A549 (cell line): Measurements from ENCODE around the gene MYORG. TPM values are rescaled to one million over a fixed set of nuclear protein-coding genes. Genes with fewer than 3 reads are reported as not detected.

Experiments used
- ATAC-seq, 2 experiments: fragments of 200-7000 bp in 1 of 2; fragments of >200 bp in 1 of 2; cut with Nextera tagmentation in 1 of 2; cut with Tn5 transposase in 1 of 2; 3 replicates each; pipeline versions ENCODE4 v1.8.0 to v1.9.1; 2018 to 2020; ENCODE audit warnings: mild to moderate bottlenecking in 1 of 2, moderate library complexity in 1 of 2
- CTCF ChIA-PET: fragments of 300-600 bp; sonication (Branson Sonifier 250); formaldehyde crosslinking; extraction: SDS; loops from one replicate; lab custom pipeline; 2021; ENCODE audit warnings: antibody characterized with exemption, inconsistent platforms; lab: Yijun Ruan, JAX
- POLR2A ChIA-PET: fragments of 350-600 bp; formaldehyde crosslinking; extraction: SDS; loops from one replicate; lab custom pipeline; 2021; ENCODE audit warnings: antibody characterized with exemption, inconsistent platforms; lab: Yijun Ruan, JAX
- DNase-seq, 2 experiments: peaks; one replicate each; pipeline versions ENCODE4 v3.0.0 to v3.0.0-alpha.2; 2011 to 2016; ENCODE audit warnings: low read depth in 1 of 2, low spot score in 1 of 2
- FAIRE-seq: peaks from 2 replicates; lab custom pipeline; 2011; peaks lifted over from hg19 to GRCh38; lab: Jason Lieb, UNC
- H3K27ac ChIP-seq, 2 experiments: fragments of >200 bp; sonication (Bioruptor Twin); formaldehyde crosslinking; 3 replicates each; pipeline ENCODE4 v1.5.1; 2016 to 2017
- H3K4me1 ChIP-seq: fragments of >200 bp; sonication (Bioruptor Twin); formaldehyde crosslinking; 3 replicates; pipeline ENCODE4 v1.6.1; 2016
- H3K4me2 ChIP-seq: fragments of >200 bp; sonication (Bioruptor Twin); formaldehyde crosslinking; 3 replicates; pipeline ENCODE4 v1.6.1; 2016
- H3K4me3 ChIP-seq: fragments of >200 bp; sonication (Bioruptor Twin); formaldehyde crosslinking; 3 replicates; pipeline ENCODE4 v1.5.1; 2016
- H3K9me3 ChIP-seq: fragments of >200 bp; sonication (Bioruptor Twin); formaldehyde crosslinking; 3 replicates; pipeline ENCODE4 v1.6.1; 2016
- CBX2 ChIP-seq: fragments of 200-600 bp; sonication (generic); IDR thresholded peaks from 2 replicates; pipeline ENCODE4 v1.6.1; 2016; ENCODE audit warnings: low read depth, mild to moderate bottlenecking, borderline replicate concordance
- CTCF ChIP-seq: fragments of >200 bp; sonication (Bioruptor Twin); formaldehyde crosslinking; IDR thresholded peaks from 3 replicates; pipeline ENCODE4 v1.5.1; 2016
- EHMT2 ChIP-seq: fragments of 200-600 bp; sonication (generic); IDR thresholded peaks from 2 replicates; pipeline ENCODE4 v1.6.1; 2016; ENCODE audit warnings: antibody characterized with exemption, low read depth, mild to moderate bottlenecking, moderate library complexity
- EP300 ChIP-seq, 2 experiments: fragments of >200 bp; sonication (Bioruptor Twin); formaldehyde crosslinking; IDR thresholded peaks; 2 replicates in 1 of 2; 3 replicates in 1 of 2; pipeline ENCODE4 v1.6.1; 2016 to 2017
- FOSB ChIP-seq: fragments of 250-450 bp; sonication (Bioruptor Pico); IDR thresholded peaks from 2 replicates; pipeline ENCODE4 v1.5.0; 2020; ENCODE audit warnings: mild to moderate bottlenecking, moderate library complexity
- FOXS1 ChIP-seq: fragments of 250-450 bp; sonication (Bioruptor Pico); IDR thresholded peaks from 2 replicates; pipeline ENCODE4 v1.5.0; 2020; ENCODE audit warnings: mild to moderate bottlenecking, moderate library complexity
- GATA3 ChIP-seq: IDR thresholded peaks from 2 replicates; pipeline ENCODE4 v1.6.1; 2012; ENCODE audit warnings: borderline replicate concordance
- HEYL ChIP-seq: fragments of 250-450 bp; sonication (Bioruptor Pico); IDR thresholded peaks from 2 replicates; pipeline ENCODE4 v1.8.0; 2021; ENCODE audit warnings: mild to moderate bottlenecking, moderate library complexity
- HOXB5 ChIP-seq: fragments of 250-450 bp; sonication (Bioruptor Pico); IDR thresholded peaks from 2 replicates; pipeline ENCODE4 v1.5.0; 2020; ENCODE audit warnings: mild to moderate bottlenecking, moderate library complexity
- KDM1A ChIP-seq: fragments of 200-600 bp; sonication (generic); IDR thresholded peaks from 2 replicates; pipeline ENCODE4 v1.6.1; 2016; ENCODE audit warnings: low read depth, mild to moderate bottlenecking
- MYC ChIP-seq: IDR thresholded peaks from 2 replicates; pipeline ENCODE4 v1.6.1; 2012; ENCODE audit warnings: mild to moderate bottlenecking, inconsistent platforms, low read length, improper control_type of control experiment, borderline replicate concordance
- NFE2L2 ChIP-seq: fragments of 150-350 bp; conservative IDR thresholded peaks from 2 replicates; pipeline ENCODE4 v1.6.1; 2014; ENCODE audit warnings: low read length
- NR3C1 ChIP-seq: fragments of >200 bp; sonication (Bioruptor Twin); formaldehyde crosslinking; IDR thresholded peaks from 3 replicates; pipeline ENCODE4 v1.6.1; 2017
- PBX3 ChIP-seq: IDR thresholded peaks from 2 replicates; pipeline ENCODE4 v1.6.1; 2012
- RAD21 ChIP-seq, 2 experiments: fragments of >200 bp in 1 of 2; sonication (Bioruptor Twin) in 1 of 2; formaldehyde crosslinking in 1 of 2; IDR thresholded peaks in 1 of 2; conservative IDR thresholded peaks in 1 of 2; 2 replicates in 1 of 2; 3 replicates in 1 of 2; pipeline ENCODE4 v1.6.1; 2012 to 2018; ENCODE audit warnings: inconsistent platforms in 1 of 2
- RCOR1 ChIP-seq: fragments of 150-350 bp; IDR thresholded peaks from 2 replicates; pipeline ENCODE4 v1.6.1; 2014; ENCODE audit warnings: antibody characterized with exemption, low read length, low read depth
- RFX5 ChIP-seq: fragments of 450-650 bp; IDR thresholded peaks from 2 replicates; pipeline ENCODE4 v1.7.1; 2014; ENCODE audit warnings: antibody characterized with exemption, mild to moderate bottlenecking, moderate library complexity
- RNF2 ChIP-seq: fragments of 200-600 bp; sonication (generic); IDR thresholded peaks from 2 replicates; pipeline ENCODE4 v1.6.1; 2016; ENCODE audit warnings: low read depth, mild to moderate bottlenecking, antibody characterized with exemption, moderate library complexity, borderline replicate concordance
- WGBS: methylation state at CpG from one replicate; pipeline ENCODE4 v1.1.6; 2017; ENCODE audit errors: missing lambda C conversion rate; 5-methylcytosine and 5-hydroxymethylcytosine counted together
- polyA plus RNA-seq, 4 experiments: library from polyadenylated mRNA; depleted of rRNA in 3 of 4; stranded (reverse); fragments of >200 nt; fragmentation: RNase III in 1 of 4; extraction: RNeasy Plus Mini Kit Qiagen cat#74134 plus additional on column Dnase treatment in 1 of 4; gene quantifications; 2 replicates in 3 of 4; 3 replicates in 1 of 4; pipeline ENCODE4 v1.2.3, GENCODE V29; 2011 to 2017
- small RNA-seq, 6 experiments: library from RNA; depleted of rRNA; stranded (forward); fragments of <200 nt; gene quantifications; one replicate each; pipeline ENCODE3, GENCODE V24; 2012
- TF ChIP-seq, protein P1 (sequence below): IDR thresholded peaks from 2 replicates; pipeline ENCODE4 v1.6.1; 2012; ENCODE audit warnings: low read depth, borderline replicate concordance

The MYORG gene
- polyA plus RNA-seq, 2 of the 4 experiments (the other 2 are of a cell fraction), result 2.2 to 4.1 TPM

DNA sequence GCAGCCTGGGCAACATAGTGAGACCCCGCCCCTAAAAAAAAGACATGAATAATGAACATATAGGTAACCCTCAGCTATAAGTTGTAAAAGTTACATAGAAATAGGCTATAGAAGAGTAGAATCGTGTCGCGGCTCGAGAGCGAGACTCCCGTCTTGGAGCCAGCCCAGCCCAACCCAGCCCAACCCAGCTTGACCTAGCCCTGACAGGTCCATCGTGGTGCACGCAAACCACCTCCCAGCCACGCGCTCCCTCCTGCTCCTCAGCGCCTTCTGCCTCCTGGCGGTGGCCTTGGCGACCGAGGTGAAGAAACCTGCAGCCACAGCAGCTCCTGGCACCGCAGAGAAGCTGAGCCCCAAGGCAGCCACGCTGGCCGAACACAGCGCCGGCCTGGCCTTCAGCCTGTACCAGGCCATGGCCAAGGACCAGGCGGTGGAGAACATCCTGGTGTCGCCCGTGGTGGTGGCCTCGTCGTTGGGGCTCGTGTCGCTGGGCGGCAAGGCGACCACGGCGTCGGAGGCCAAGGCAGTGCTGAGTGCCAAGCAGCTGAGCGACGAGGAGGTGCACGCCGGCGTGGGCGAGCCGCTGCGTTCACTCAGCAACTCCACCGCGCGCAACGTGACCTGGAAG, 58.4 kb downstream of the MYORG start:
- DNase-seq (no peak), FAIRE-seq (no peak), ATAC-seq (no peak)
- no peak overlapping the region for H3K27ac ChIP-seq
- WGBS, result 97% methylated on average over 35 of the region's 44 CpGs
- no peak overlapping the region for H3K4me2 ChIP-seq
- H3K4me1 ChIP-seq, result no peaks in the 10 kb centered on the region
- no peaks in the 10 kb centered on the region for H3K9me3 ChIP-seq
- ChIA-PET CTCF (interaction anchor here (0.6 to 2.0 kb wide), 2 partner anchors 15 to 1300 kb away, joined by 3 to 8 read pairs; no protein-coding TSS in a partner anchor), POLR2A (no interaction called here)
- H3K4me3 ChIP-seq, result no peak overlapping the region
- TF ChIP-seq GATA3, result no peak
- no peak for TF ChIP-seq MYC
- no peak for TF ChIP-seq EP300 (IDR thresholded peaks at IDR 0.05)

DNA sequence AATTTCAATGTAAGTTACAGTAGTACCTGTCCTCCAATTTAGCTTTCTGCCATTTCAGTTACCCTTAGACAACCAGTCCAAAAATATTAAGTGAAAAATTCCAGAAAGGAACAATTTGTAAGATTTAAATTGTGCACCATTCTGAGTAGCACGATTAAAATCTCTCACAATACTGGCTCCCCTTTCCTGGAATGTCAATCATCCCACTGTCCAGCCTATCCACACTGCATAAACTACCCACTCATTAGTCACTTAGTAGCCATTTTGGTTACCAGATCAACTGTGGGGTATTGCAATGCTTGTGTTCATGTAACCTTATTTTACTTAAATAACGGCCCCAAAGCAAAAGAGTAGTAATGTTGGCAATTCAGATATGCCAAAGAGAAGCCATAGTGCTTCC, 59.3 kb downstream of the MYORG start:
- H3K9me3 ChIP-seq, result no peaks in the 10 kb centered on the region
- no peak overlapping the region for H3K4me2 ChIP-seq
- no peak for TF ChIP-seq RCOR1
- no peak for TF ChIP-seq RAD21 (conservative IDR thresholded peaks at IDR 0.05 in 1 of 2, IDR thresholded peaks at IDR 0.05 in 1 of 2)
- TF ChIP-seq CTCF, result no peak
- TF ChIP-seq RFX5, result no peak
- TF ChIP-seq HOXB5 (CRISPR knock-in tag), result no peak
- no peak for TF ChIP-seq FOSB (CRISPR knock-in tag)
- no peak for TF ChIP-seq NFE2L2
- no peak for TF ChIP-seq PBX3
- TF ChIP-seq CBX2, result no peak
- TF ChIP-seq FOXS1 (CRISPR knock-in tag), result no peak
- TF ChIP-seq, protein P1, sequence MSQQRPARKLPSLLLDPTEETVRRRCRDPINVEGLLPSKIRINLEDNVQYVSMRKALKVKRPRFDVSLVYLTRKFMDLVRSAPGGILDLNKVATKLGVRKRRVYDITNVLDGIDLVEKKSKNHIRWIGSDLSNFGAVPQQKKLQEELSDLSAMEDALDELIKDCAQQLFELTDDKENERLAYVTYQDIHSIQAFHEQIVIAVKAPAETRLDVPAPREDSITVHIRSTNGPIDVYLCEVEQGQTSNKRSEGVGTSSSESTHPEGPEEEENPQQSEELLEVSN, result no peak
- TF ChIP-seq MYC, result no peak
- no peak for TF ChIP-seq HEYL (CRISPR knock-in tag)
- TF ChIP-seq EHMT2, result no peak
- no peak for TF ChIP-seq NR3C1
- no peak for TF ChIP-seq RNF2
- no peak for TF ChIP-seq KDM1A
- ChIA-PET POLR2A (no interaction called here), CTCF (interaction anchor here (0.6 kb wide), 1 partner anchor 15 kb away, joined by 4 read pairs; no protein-coding TSS in a partner anchor)
- no peak for FAIRE-seq
- no peak for DNase-seq
- WGBS, result 89% methylated on average over 2 of the region's 2 CpGs
- H3K4me3 ChIP-seq, result no peak overlapping the region
- ATAC-seq, result no peak
- H3K27ac ChIP-seq, result no peak overlapping the region
- no peaks in the 10 kb centered on the region for H3K4me1 ChIP-seq

Small RNA genes within 50 kb of the gene (small RNA-seq; reads per million reads assigned to genes)
- 0 reads per million in 6 experiments for gene RF00019

Other genes with a start within 250 kb of the MYORG start
- 73.1 and 86.7 TPM in 2 replicates for gene UBAP1, start 197.9 kb downstream of the MYORG start, polyA plus RNA-seq (2011; rRNA removed)
- 33.5 to 40.1 TPM (median 38.5 TPM) in 3 replicates for gene UBAP1, start 197.9 kb downstream of the MYORG start, polyA plus RNA-seq (2017; fragmentation: RNase III; extraction: RNeasy Plus Mini Kit Qiagen cat#74134 plus additional on column Dnase treatment)
- gene KIF24, start 47.6 kb downstream of the MYORG start, polyA plus RNA-seq (2011; rRNA removed), result 4.3 and 4.4 TPM in 2 replicates
- 3.0 to 3.3 TPM (median 3.2 TPM) in 3 replicates for gene KIF24, start 47.6 kb downstream of the MYORG start, polyA plus RNA-seq (2017; fragmentation: RNase III; extraction: RNeasy Plus Mini Kit Qiagen cat#74134 plus additional on column Dnase treatment)
- 26.4 and 26.8 TPM in 2 replicates for gene NUDT2, start 47.3 kb downstream of the MYORG start, polyA plus RNA-seq (2011; rRNA removed)
- gene NUDT2, start 47.3 kb downstream of the MYORG start, polyA plus RNA-seq (2017; fragmentation: RNase III; extraction: RNeasy Plus Mini Kit Qiagen cat#74134 plus additional on column Dnase treatment), result 24.2 to 26.4 TPM (median 25.5 TPM) in 3 replicates
- 8.1 and 10.4 TPM in 2 replicates for gene FAM219A, start 81.7 kb upstream of the MYORG start, polyA plus RNA-seq (2011; rRNA removed)
- 13.5 to 15.7 TPM (median 15.3 TPM) in 3 replicates for gene FAM219A, start 81.7 kb upstream of the MYORG start, polyA plus RNA-seq (2017; fragmentation: RNase III; extraction: RNeasy Plus Mini Kit Qiagen cat#74134 plus additional on column Dnase treatment)
- gene DNAI1, start 81.9 kb upstream of the MYORG start, polyA plus RNA-seq (2011; rRNA removed), result 0.16 and 0.27 TPM in 2 replicates
- 0.34 to 0.50 TPM (median 0.40 TPM) in 3 replicates for gene DNAI1, start 81.9 kb upstream of the MYORG start, polyA plus RNA-seq (2017; fragmentation: RNase III; extraction: RNeasy Plus Mini Kit Qiagen cat#74134 plus additional on column Dnase treatment)
- gene ENHO, start 146.1 kb upstream of the MYORG start, polyA plus RNA-seq (2011; rRNA removed), result 0.28 and 0.32 TPM in 2 replicates
- 1.3 to 1.9 TPM (median 1.7 TPM) in 3 replicates for gene ENHO, start 146.1 kb upstream of the MYORG start, polyA plus RNA-seq (2017; fragmentation: RNase III; extraction: RNeasy Plus Mini Kit Qiagen cat#74134 plus additional on column Dnase treatment)
- gene CNTFR, start 212.8 kb upstream of the MYORG start, polyA plus RNA-seq (2011; rRNA removed), result not detected in 2 replicates
- gene CNTFR, start 212.8 kb upstream of the MYORG start, polyA plus RNA-seq (2017; fragmentation: RNase III; extraction: RNeasy Plus Mini Kit Qiagen cat#74134 plus additional on column Dnase treatment), result 0.04 to 0.09 TPM in 2 of 3 replicates, not detected in the other
- 40.8 and 46.5 TPM in 2 replicates for gene RPP25L, start 235.2 kb upstream of the MYORG start, polyA plus RNA-seq (2011; rRNA removed)
- 36.7 to 41.7 TPM (median 39.8 TPM) in 3 replicates for gene RPP25L, start 235.2 kb upstream of the MYORG start, polyA plus RNA-seq (2017; fragmentation: RNase III; extraction: RNeasy Plus Mini Kit Qiagen cat#74134 plus additional on column Dnase treatment)
- 64.8 and 74.3 TPM in 2 replicates for gene DCTN3, start 243.6 kb upstream of the MYORG start, polyA plus RNA-seq (2011; rRNA removed)
- gene DCTN3, start 243.6 kb upstream of the MYORG start, polyA plus RNA-seq (2017; fragmentation: RNase III; extraction: RNeasy Plus Mini Kit Qiagen cat#74134 plus additional on column Dnase treatment), result 92.9 to 97.4 TPM (median 96.3 TPM) in 3 replicates